GM19395 (cell line): ENCODE results near the gene ACVR1.
A peak's percentile ranks its signal among the peaks of the same experiment; 100 is the strongest.
"Not testable (repeated sequence)": the region's sequence is repeated elsewhere in the genome, so short reads cannot be mapped to it uniquely, and the experiment has no call there.

Source experiments
- ATAC-seq: cut with Tn5 transposase; IDR thresholded peaks from one replicate; pipeline ENCODE4 v1.9.1; 2021; ENCODE audit warnings: mild to moderate bottlenecking, moderate library complexity; ENCODE audit not compliant: unreplicated experiment

Gene ACVR1

DNA sequence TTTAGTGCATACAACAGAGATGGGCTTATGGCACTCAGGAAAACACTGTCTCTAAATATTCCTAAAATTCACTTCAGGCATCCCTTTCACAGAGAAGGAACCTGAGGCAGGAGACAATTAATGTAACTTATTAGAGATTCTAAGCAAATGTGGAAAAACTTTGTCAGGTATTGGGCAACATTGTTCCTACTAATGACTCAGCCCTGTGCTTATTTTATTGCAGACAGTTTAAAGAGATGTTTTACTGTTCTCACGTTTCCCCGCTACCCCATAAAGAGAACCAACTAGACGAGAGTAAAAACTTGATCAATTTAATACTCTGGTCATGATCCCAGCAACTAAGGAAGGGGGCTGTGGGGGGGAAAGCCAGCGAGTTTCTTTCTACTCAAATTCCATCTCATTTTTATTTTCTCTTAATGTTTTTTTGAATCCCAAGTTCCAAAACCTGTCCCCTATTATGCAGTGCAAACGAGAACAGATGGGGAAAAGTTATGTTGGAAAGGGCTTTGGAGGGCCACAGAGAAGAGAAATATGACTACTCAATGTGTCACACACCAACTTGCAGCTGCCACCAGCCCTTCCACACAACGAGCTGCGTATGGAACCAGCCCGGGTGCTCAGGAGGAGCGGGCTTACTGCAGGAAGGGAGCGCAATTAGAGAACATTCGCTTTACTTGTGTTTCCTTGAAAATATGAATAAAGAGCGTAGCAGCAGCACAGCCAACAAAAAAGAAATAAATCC is 18.7 kb upstream of the ACVR1 start:
- no peak for ATAC-seq

GRCh38 chr2:157893611-157894010 is 17.5 kb upstream of the ACVR1 start:
- no peak for ATAC-seq

- no peak for ATAC-seq
These were observed 15.5 kb upstream of the ACVR1 start for GRCh38 chr2:157891643-157892041.

- ATAC-seq = no peak
These were observed 15.0 kb upstream of the ACVR1 start for GRCh38 chr2:157890969-157891642.

GRCh38 chr2:157887946-157888345 is 11.8 kb upstream of the ACVR1 start:
- no peak for ATAC-seq

- ATAC-seq = not testable (repeated sequence)
These were observed 8.4 kb upstream of the ACVR1 start for GRCh38 chr2:157884533-157884932.

DNA sequence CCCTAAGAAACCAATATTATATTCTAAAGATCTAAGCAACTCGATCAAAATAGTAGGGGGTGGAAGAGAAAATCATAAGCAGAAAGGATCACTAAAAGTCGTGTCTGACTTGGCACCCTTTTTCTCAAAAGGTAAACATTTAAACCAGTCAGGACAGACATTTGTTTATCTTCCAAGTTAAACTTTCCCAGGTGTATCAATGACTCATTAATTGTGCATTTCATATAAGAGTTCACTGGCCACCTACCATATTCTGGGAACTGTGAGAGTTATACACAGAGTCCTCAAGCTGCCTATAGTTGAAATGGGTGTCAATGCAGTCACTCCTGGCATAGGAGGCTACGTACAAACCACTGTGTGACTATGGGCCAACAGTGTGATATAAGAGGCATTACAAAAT is 4.8 kb upstream of the ACVR1 start:
- ATAC-seq = no peak

GRCh38 chr2:157877761-157878400 is 1.8 kb upstream of the ACVR1 start:
- no peak for ATAC-seq

DNA sequence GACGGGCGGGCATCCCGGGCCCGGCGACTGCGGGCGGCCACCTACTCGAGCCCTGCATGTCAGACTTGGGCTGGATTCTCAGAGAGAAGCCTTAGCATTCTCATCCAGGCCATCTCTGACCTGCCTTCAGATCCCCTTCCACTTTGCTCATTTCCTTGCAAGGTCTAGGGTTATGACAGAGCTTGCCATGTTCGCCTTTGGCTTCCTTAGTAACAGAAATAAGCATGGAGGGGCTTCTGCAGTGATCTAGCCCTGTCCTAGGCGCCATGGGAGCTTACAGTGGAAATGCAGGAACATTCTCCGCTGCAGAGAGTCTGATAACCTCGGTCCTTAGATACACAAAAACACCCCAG is 632 bp upstream of the ACVR1 start:
- ATAC-seq = no peak

DNA sequence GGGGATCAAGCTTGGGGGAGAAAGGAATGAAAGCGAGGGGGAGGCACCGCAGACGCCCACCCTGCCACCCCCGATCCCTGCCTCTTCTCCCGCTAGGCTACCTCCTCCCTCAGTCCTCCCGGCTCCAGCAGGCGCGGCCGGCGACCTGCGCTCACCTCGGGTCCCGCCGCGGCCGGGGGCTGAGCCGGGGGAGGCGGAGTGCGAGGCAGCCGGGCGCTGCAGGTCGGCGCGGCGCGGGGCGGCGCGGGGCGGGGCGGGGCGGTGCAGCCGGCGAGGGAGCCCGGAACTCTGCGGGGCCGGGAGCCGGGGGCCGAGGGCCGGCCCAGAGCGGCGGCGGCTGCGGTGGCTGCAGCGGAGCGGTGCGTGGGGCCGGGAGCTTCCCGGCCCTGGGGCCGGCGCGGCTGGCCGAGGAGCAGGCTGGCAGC is 477 bp downstream of the ACVR1 start:
- ATAC-seq = peak; percentile 45

DNA sequence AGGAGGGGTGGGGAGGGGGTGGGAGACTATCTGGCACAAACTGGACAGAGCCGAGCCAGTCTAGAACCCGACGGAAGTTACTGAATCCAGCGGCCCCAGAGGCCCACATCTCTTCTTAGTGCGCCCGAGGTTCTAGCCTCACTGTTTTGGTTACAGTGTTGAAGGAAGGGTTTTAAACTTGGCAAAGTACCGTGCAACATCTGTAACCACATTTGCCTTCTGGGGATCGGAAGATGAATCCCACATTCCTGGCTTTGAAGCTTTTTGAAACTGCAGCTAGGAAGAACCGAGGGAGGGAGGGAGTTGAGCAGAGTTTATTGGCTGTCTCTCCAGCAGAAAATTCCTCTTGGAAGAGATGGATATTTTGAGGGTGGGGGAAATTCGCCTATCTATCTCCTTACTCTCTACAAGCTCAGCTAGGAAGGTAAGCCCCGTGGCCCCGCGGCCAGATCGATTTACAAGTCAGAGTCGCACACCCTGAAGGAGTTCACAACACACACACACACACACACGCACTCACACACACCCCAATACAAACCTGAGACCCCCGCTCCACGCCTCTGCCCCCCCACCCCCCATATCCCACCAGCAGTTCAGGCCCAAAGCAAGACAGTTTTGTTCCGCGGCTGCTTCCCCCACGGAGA is 1.0 kb downstream of the ACVR1 start:
- no peak for ATAC-seq

GRCh38 chr2:157874348-157874747 is 1.8 kb downstream of the ACVR1 start:
- no peak for ATAC-seq

DNA sequence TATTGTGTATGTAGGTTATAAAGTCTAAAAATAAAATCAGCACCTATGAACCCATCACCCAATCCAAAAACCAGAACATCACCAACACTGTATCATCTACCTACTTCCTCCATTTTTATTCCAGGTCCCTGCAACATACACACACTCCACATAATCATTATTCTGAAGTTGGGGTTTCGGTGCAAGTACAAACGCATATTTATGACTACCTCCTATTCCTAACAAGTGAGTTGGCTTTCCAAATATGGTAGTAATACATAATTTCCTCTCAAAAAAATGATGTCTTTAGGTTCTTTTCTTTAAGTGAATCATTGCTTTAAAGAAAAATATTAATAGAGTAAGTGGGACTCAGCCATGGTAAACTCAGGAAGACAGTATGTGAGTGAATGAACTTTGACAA is 3.3 kb downstream of the ACVR1 start:
- ATAC-seq = no peak

GRCh38 chr2:157871415-157871814 is 4.7 kb downstream of the ACVR1 start:
- no peak for ATAC-seq

DNA sequence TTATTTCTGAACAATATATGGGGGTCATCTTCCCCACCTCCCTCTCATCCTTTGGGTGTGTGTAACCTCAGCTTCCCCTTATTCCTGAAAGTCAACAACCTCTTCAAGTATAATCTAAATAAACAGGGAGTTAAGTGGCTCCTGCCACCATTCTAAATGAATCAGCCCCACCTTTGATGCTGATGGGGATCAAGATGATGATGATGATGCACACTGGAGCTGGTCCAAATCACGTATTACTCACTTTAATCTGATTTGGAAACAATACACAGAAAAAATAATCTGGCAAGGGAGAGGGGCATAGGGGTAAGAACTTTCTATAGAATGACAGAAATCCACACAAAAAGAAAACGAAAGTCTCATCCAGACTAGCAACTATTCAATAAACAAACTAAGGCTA is 7.1 kb downstream of the ACVR1 start:
- ATAC-seq = no peak

- ATAC-seq = no peak
These were observed 8.4 kb downstream of the ACVR1 start for GRCh38 chr2:157867703-157868102.

GRCh38 chr2:157866666-157867642 is 9.2 kb downstream of the ACVR1 start:
- no peak for ATAC-seq

GRCh38 chr2:157866202-157866601 is 9.9 kb downstream of the ACVR1 start:
- no peak for ATAC-seq

- no peak for ATAC-seq
These were observed 11.2 kb downstream of the ACVR1 start for GRCh38 chr2:157864857-157865430.

DNA sequence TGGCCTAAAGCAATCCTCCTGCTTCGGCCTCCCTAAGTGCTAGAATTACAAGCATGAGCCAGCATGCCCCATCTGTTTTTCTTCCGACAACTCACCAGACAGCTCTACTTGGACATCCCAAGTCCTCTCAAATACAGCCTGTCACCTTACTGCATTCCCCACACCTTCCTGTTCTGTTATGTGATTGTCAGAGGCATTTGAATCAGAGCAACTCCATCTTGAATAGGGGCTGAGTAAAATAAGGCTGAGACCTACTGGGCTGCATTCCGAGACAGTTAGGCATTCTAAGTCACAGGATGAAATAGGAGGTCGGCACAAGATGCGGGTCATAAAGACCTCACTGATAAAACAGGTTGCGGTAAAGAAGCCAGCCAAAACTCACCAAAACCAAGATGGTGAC is 17.3 kb downstream of the ACVR1 start:
- no peak for ATAC-seq
